WERI-Rb-1 (cell line): ENCODE data around the gene CGNL1.

Experiments
- DNase-seq: peaks from one replicate; pipeline ENCODE4 v3.0.0-alpha.2; 2020
- H3K27ac ChIP-seq: fragments of 250-450 bp; sonication (Bioruptor Pico); 2 replicates; pipeline ENCODE4 v1.5.1; 2020; ENCODE audit warnings: mild to moderate bottlenecking, moderate library complexity
- H3K27me3 ChIP-seq: fragments of 250-450 bp; sonication (Bioruptor Pico); 2 replicates; pipeline ENCODE4 v1.5.1; 2021; ENCODE audit warnings: mild to moderate bottlenecking, low read depth, moderate library complexity; ENCODE audit not compliant: insufficient read depth, severe bottlenecking
- H3K36me3 ChIP-seq: fragments of 250-450 bp; sonication (Bioruptor Pico); 2 replicates; pipeline ENCODE4 v1.5.1; 2020; ENCODE audit warnings: mild to moderate bottlenecking, moderate library complexity
- H3K4me3 ChIP-seq: 2 replicates; pipeline ENCODE4 v1.5.1; 2011; ENCODE audit warnings: low read depth, mild to moderate bottlenecking, control low read depth, low read length
- H3K9me3 ChIP-seq: fragments of 250-450 bp; sonication (Bioruptor Pico); 2 replicates; pipeline ENCODE4 v1.5.1; 2021; ENCODE audit warnings: mild to moderate bottlenecking, moderate library complexity; ENCODE audit not compliant: severe bottlenecking
- CTCF ChIP-seq: IDR thresholded peaks from 2 replicates; pipeline ENCODE4 v1.5.1; 2011; ENCODE audit warnings: low read depth, mild to moderate bottlenecking, control low read depth, inconsistent platforms, low read length

The CGNL1 gene

GRCh38 chr15:57375827-57376695 is at the start of gene CGNL1:
CGNL1 (plus strand) TSS chr15:57376505; CDS start chr15:57438000, 61,495 bp downstream.
- peak; percentile 44 for DNase-seq
- Histone ChIP-seq H3K9me3 (no peaks in the 10 kb centered on the region), H3K27me3 (no peaks in the 10 kb centered on the region), H3K4me3 (peak within 1 kb of the TSS; percentile 61), H3K27ac (peak within 1 kb of the TSS; percentile 61), H3K36me3 (no peaks in the 10 kb centered on the region)
- TF ChIP-seq CTCF = no peak

- no peak for DNase-seq
- no peak for TF ChIP-seq CTCF
- Histone ChIP-seq H3K9me3 (no peaks in the 10 kb centered on the region), H3K27me3 (no peaks in the 10 kb centered on the region), H3K27ac (no peak overlapping the region), H3K36me3 (no peaks in the 10 kb centered on the region), H3K4me3 (no peak overlapping the region)
Observed at GRCh38 chr15:57327985-57328471, 48.3 kb upstream of the CGNL1 start.

- no peak for TF ChIP-seq CTCF
- no peaks in the 10 kb centered on the region for H3K36me3 ChIP-seq
- DNase-seq = no peak
- H3K27me3 ChIP-seq = no peaks in the 10 kb centered on the region
- no peak overlapping the region for H3K27ac ChIP-seq
- H3K4me3 ChIP-seq = no peak overlapping the region
- H3K9me3 ChIP-seq = no peaks in the 10 kb centered on the region
Observed at GRCh38 chr15:57328479-57328878, 47.8 kb upstream of the CGNL1 start.

- DNase-seq = no peak
- Histone ChIP-seq H3K36me3 (no peaks in the 10 kb centered on the region), H3K4me3 (no peak overlapping the region), H3K9me3 (no peaks in the 10 kb centered on the region), H3K27me3 (no peaks in the 10 kb centered on the region), H3K27ac (no peak overlapping the region)
- no peak for TF ChIP-seq CTCF
Observed at GRCh38 chr15:57328897-57329296, 47.4 kb upstream of the CGNL1 start.

- Histone ChIP-seq H3K9me3 (no peaks in the 10 kb centered on the region), H3K4me3 (no peak overlapping the region), H3K27ac (no peak overlapping the region), H3K27me3 (no peaks in the 10 kb centered on the region), H3K36me3 (no peaks in the 10 kb centered on the region)
- no peak for DNase-seq
- TF ChIP-seq CTCF = no peak
Observed at GRCh38 chr15:57329582-57330367, 46.5 kb upstream of the CGNL1 start.
